ENCODE measurements around the gene ZNF581.

ZNF581 gene

DNA sequence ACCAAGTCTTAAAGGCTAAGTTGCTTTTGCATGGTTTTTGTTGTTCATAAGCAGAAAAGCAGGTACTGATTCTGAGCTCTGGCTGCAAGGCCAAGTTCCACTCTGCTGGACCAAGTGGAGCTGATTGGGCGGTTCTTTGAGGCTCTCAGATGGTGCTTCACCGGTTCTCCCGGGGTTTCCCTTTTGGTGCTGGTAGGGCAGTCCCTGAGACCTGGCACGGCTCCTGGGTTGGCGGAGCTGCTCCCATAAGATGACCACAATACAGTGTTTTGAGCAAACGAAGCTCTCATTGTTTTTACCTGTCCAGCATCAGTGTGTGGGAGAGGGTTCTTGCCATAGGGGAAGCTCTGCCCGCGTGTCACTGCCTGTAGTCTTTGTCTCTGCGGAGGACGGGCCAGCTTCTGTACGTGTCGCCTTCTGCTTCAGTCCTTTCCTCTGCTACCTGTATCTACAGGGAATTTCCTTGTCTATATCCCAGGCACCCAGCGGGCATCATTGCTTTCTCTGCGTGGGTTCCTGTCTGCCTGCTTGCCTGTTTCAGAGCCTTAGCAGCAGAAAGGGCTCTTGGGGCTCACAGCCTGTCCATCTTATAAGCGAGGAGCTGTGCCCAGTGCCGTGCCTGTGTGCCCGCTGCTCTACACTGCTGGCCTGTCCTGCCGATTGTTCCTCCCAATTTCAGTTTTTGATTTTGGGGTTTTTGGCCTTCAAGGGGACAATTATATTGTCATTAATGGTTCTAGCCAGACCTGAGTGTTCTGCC lies 13.7 kb downstream of the ZNF581 start:
- peaks cover 27 to 63% of the 10 kb centered on the region in 2 experiments for H3K36me3 ChIP-seq (ENCODE audit: control insufficient read depth in 2 of 2, insufficient read depth in 1 of 2, low read length in 2 of 2)
- peaks cover 11% of the 10 kb centered on the region for H3K4me1 ChIP-seq (ENCODE audit: control insufficient read depth, insufficient read depth, low read length)
- H3K9me3 ChIP-seq (ENCODE audit: control insufficient read depth, insufficient read depth, low read depth, low read length), result no peaks in the 10 kb centered on the region
- TF ChIP-seq ZNF501 (tag by site-specific recombination; IDR thresholded peaks at IDR 0.05) (peak; percentile 19; the same call in 1 of the 2 replicates), KLF1 (tag by site-specific recombination; IDR thresholded peaks at IDR 0.05) (no peak), ZIC2 (tag by site-specific recombination; IDR thresholded peaks at IDR 0.05) (peak; percentile 79), MYNN (tag by site-specific recombination; IDR thresholded peaks at IDR 0.05; ENCODE audit: borderline replicate concordance) (no peak), ZNF324 (tag by site-specific recombination; IDR thresholded peaks at IDR 0.05) (no peak), ZXDB (tag by site-specific recombination; IDR thresholded peaks at IDR 0.05) (peak; percentile 73), ZNF629 (tag by site-specific recombination; IDR thresholded peaks at IDR 0.05) (no peak), ZNF335 (tag by site-specific recombination; conservative IDR thresholded peaks at IDR 0.05) (peak; percentile 71)
- TF ChIP-seq, protein P1, sequence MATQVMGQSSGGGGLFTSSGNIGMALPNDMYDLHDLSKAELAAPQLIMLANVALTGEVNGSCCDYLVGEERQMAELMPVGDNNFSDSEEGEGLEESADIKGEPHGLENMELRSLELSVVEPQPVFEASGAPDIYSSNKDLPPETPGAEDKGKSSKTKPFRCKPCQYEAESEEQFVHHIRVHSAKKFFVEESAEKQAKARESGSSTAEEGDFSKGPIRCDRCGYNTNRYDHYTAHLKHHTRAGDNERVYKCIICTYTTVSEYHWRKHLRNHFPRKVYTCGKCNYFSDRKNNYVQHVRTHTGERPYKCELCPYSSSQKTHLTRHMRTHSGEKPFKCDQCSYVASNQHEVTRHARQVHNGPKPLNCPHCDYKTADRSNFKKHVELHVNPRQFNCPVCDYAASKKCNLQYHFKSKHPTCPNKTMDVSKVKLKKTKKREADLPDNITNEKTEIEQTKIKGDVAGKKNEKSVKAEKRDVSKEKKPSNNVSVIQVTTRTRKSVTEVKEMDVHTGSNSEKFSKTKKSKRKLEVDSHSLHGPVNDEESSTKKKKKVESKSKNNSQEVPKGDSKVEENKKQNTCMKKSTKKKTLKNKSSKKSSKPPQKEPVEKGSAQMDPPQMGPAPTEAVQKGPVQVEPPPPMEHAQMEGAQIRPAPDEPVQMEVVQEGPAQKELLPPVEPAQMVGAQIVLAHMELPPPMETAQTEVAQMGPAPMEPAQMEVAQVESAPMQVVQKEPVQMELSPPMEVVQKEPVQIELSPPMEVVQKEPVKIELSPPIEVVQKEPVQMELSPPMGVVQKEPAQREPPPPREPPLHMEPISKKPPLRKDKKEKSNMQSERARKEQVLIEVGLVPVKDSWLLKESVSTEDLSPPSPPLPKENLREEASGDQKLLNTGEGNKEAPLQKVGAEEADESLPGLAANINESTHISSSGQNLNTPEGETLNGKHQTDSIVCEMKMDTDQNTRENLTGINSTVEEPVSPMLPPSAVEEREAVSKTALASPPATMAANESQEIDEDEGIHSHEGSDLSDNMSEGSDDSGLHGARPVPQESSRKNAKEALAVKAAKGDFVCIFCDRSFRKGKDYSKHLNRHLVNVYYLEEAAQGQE (tag by site-specific recombination; IDR thresholded peaks at IDR 0.05), result peak; percentile 21; the same call in 1 of the 2 replicates
- H3K4me3 ChIP-seq (ENCODE audit: low read depth, low read length), result peak overlapping the region; percentile 96
- H3K27ac ChIP-seq (ENCODE audit: extremely low read depth, low read depth, low read length), result peak overlapping the region; percentile 100; the same call in 1 of the 2 replicates
- CTCF ChIA-PET, result interaction anchor here (0.8 to 3.6 kb wide), 6 partner anchors 9 to 152 kb away, joined by 3 to 36 read pairs (median 4); no protein-coding TSS in a partner anchor
- POLR2A ChIA-PET, result interaction anchor here (1.1 to 2.6 kb wide), 7 partner anchors 10 to 58 kb away, joined by 4 to 16 read pairs (median 6); partner anchors contain the start of genes CCDC106, EPN1, FIZ1 and ZNF524

DNA sequence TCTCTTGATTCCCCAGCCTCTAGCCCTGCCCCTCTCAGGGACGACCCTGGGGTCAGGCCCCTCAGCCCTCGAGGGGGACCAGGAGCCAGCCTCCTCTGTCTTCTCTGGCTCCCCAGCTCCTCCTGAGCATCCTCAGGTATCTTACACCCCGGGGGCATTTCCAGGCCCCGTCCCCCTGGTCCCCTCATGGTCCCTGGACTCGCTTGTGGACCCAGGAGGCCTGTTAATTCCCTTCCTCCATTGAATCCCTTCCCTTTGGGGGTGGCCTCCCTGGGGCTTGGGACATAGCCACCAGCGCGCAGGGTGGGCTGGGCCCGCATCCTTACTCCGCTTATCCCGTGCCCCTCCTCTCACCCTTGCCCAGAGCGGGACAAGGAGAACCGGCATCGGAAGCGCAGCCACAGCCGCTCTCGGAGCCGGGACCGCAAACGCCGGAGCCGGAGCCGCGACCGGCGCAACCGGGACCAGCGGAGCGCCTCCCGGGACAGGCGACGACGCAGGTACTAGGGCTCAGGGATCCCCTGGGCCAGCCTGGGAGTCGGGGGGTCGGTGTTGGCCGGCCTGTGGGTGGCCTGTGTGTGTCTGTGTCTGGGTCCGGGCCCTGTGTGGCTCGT lies 15.5 kb downstream of the ZNF581 start:
- H3K27ac ChIP-seq (ENCODE audit: extremely low read depth, low read depth, low read length), result peak overlapping the region; percentile 50
- POLR2A ChIA-PET, result interaction anchor here (1.6 kb wide), 1 partner anchor 13 kb away, joined by 4 read pairs; no protein-coding TSS in a partner anchor
- H3K4me1 ChIP-seq (ENCODE audit: control insufficient read depth, insufficient read depth, low read length), result peaks cover 11% of the 10 kb centered on the region
- no peak for TF ChIP-seq ZNF266 (tag by site-specific recombination; IDR thresholded peaks at IDR 0.05; ENCODE audit: low read depth)
- TF ChIP-seq, protein P2, sequence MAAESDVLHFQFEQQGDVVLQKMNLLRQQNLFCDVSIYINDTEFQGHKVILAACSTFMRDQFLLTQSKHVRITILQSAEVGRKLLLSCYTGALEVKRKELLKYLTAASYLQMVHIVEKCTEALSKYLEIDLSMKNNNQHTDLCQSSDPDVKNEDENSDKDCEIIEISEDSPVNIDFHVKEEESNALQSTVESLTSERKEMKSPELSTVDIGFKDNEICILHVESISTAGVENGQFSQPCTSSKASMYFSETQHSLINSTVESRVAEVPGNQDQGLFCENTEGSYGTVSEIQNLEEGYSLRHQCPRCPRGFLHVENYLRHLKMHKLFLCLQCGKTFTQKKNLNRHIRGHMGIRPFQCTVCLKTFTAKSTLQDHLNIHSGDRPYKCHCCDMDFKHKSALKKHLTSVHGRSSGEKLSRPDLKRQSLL (tag by site-specific recombination; IDR thresholded peaks at IDR 0.05), result 0 out of 2 replicates have a peak, but pooled peaks have one; percentile 16
- H3K9me3 ChIP-seq (ENCODE audit: control insufficient read depth, insufficient read depth, low read depth, low read length), result no peaks in the 10 kb centered on the region
- peaks cover 43 to 76% of the 10 kb centered on the region in 2 experiments for H3K36me3 ChIP-seq (ENCODE audit: control insufficient read depth in 2 of 2, insufficient read depth in 1 of 2, low read length in 2 of 2)
- CTCF ChIA-PET, result interaction anchor here (3.6 kb wide), 1 partner anchor 12 kb away, joined by 36 read pairs; no protein-coding TSS in a partner anchor
- H3K4me3 ChIP-seq (ENCODE audit: low read depth, low read length), result no peak overlapping the region

DNA sequence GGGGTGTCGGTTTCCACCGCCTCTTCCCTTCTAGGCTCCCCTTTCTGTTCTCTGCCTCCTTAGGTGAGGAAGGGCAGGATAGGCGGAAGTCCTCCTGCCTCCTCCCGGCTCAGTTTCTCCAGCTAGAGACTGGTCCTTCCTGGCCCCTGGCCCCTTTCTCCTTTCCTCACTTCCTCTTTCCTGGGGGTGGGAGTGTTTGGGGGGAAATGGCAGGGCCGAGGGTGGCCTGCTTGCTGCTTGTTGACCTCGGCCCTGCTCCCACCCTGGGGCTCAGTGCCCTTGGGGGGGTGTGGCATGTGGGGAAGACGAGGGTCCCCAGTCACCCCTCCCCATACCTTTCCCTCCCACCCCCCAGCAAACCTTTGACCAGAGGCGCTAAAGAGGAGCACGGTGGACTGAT lies 16.4 kb downstream of the ZNF581 start:
- 0 out of 2 replicates have a peak, but pooled peaks have one; percentile 33 for TF ChIP-seq KLF9 (tag by site-specific recombination; IDR thresholded peaks at IDR 0.05; ENCODE audit: low read depth)
- TF ChIP-seq GLI4 (tag by site-specific recombination; IDR thresholded peaks at IDR 0.05), result no peak
- peaks cover 52 to 84% of the 10 kb centered on the region in 2 experiments for H3K36me3 ChIP-seq (ENCODE audit: control insufficient read depth in 2 of 2, insufficient read depth in 1 of 2, low read length in 2 of 2)
- peaks cover 11% of the 10 kb centered on the region for H3K4me1 ChIP-seq (ENCODE audit: control insufficient read depth, insufficient read depth, low read length)
- H3K9me3 ChIP-seq (ENCODE audit: control insufficient read depth, insufficient read depth, low read depth, low read length), result no peaks in the 10 kb centered on the region
- POLR2A ChIA-PET, result interaction anchor here (1.6 kb wide), 1 partner anchor 12 kb away, joined by 4 read pairs; no protein-coding TSS in a partner anchor
- CTCF ChIA-PET, result interaction anchor here (0.6 to 1.7 kb wide), 3 partner anchors 12 to 650 kb away, joined by 3 to 10 read pairs (median 3); no protein-coding TSS in a partner anchor
- H3K27ac ChIP-seq (ENCODE audit: extremely low read depth, low read depth, low read length), result no peak overlapping the region
- H3K4me3 ChIP-seq (ENCODE audit: low read depth, low read length), result no peak overlapping the region
